ENCODE results near the gene GPX3.

DNA sequence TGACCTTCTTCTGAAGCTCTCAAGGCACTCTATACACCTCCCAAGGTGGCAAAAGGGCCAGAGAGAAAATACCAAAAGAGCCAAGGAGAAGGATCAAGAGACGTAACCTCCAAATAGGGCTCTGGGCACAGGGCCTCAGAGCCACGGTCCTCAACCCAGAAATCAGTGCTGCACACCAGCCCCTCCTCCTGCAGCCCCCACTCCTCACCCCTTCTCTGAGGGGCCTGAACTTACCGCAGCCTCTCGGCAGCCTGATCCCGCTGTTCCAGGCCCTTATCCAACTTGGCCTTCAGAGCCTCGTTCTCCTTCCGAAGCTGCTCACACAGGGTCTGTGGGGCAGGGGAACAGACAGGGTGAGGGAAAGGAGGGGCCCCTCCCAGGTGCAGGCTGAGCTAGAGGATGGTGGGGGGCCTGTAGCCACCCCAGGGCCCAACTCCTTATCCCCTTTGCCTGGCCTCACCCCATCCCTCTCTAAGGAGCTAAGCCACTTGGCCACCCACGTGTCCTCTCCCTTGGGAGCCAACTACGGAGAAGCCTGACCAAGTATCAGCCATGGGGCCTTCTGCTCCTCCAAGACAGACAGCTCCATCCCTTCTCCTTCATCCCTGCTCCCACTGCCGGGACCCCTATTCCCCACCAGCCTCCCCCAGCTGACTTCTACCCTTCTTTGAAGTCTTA is 31.7 kb downstream of the GPX3 start:
- no peak for TF ChIP-seq POLR2AphosphoS5 (IDR thresholded peaks at IDR 0.05; ENCODE audit: low read depth, low read length)
- TF ChIP-seq, protein P1, sequence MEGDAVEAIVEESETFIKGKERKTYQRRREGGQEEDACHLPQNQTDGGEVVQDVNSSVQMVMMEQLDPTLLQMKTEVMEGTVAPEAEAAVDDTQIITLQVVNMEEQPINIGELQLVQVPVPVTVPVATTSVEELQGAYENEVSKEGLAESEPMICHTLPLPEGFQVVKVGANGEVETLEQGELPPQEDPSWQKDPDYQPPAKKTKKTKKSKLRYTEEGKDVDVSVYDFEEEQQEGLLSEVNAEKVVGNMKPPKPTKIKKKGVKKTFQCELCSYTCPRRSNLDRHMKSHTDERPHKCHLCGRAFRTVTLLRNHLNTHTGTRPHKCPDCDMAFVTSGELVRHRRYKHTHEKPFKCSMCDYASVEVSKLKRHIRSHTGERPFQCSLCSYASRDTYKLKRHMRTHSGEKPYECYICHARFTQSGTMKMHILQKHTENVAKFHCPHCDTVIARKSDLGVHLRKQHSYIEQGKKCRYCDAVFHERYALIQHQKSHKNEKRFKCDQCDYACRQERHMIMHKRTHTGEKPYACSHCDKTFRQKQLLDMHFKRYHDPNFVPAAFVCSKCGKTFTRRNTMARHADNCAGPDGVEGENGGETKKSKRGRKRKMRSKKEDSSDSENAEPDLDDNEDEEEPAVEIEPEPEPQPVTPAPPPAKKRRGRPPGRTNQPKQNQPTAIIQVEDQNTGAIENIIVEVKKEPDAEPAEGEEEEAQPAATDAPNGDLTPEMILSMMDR (IDR thresholded peaks at IDR 0.05) = no peak
- no peak for TF ChIP-seq EP300 (IDR thresholded peaks at IDR 0.05; ENCODE audit: borderline replicate concordance in 1 of 2, low read depth in 1 of 2, low read length in 1 of 2)
- TF ChIP-seq RFX5 (IDR thresholded peaks at IDR 0.05; ENCODE audit: low read length) = no peak
- no peak for TF ChIP-seq RCOR1 (IDR thresholded peaks at IDR 0.05; ENCODE audit: low read length)
- TF ChIP-seq TAF1 (IDR thresholded peaks at IDR 0.05; ENCODE audit: borderline replicate concordance, low read depth, low read length) = no peak
- no peak for TF ChIP-seq RXRA (IDR thresholded peaks at IDR 0.05; ENCODE audit: borderline replicate concordance, low read depth)
- no peak for TF ChIP-seq EZH2phosphoT487 (IDR thresholded peaks at IDR 0.05; ENCODE audit: borderline replicate concordance, low read depth)
- TF ChIP-seq, protein P2, sequence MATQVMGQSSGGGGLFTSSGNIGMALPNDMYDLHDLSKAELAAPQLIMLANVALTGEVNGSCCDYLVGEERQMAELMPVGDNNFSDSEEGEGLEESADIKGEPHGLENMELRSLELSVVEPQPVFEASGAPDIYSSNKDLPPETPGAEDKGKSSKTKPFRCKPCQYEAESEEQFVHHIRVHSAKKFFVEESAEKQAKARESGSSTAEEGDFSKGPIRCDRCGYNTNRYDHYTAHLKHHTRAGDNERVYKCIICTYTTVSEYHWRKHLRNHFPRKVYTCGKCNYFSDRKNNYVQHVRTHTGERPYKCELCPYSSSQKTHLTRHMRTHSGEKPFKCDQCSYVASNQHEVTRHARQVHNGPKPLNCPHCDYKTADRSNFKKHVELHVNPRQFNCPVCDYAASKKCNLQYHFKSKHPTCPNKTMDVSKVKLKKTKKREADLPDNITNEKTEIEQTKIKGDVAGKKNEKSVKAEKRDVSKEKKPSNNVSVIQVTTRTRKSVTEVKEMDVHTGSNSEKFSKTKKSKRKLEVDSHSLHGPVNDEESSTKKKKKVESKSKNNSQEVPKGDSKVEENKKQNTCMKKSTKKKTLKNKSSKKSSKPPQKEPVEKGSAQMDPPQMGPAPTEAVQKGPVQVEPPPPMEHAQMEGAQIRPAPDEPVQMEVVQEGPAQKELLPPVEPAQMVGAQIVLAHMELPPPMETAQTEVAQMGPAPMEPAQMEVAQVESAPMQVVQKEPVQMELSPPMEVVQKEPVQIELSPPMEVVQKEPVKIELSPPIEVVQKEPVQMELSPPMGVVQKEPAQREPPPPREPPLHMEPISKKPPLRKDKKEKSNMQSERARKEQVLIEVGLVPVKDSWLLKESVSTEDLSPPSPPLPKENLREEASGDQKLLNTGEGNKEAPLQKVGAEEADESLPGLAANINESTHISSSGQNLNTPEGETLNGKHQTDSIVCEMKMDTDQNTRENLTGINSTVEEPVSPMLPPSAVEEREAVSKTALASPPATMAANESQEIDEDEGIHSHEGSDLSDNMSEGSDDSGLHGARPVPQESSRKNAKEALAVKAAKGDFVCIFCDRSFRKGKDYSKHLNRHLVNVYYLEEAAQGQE (IDR thresholded peaks at IDR 0.05; ENCODE audit: low read depth, low read length) = no peak
